ENCODE results near the gene S100B.

S100B gene

DNA sequence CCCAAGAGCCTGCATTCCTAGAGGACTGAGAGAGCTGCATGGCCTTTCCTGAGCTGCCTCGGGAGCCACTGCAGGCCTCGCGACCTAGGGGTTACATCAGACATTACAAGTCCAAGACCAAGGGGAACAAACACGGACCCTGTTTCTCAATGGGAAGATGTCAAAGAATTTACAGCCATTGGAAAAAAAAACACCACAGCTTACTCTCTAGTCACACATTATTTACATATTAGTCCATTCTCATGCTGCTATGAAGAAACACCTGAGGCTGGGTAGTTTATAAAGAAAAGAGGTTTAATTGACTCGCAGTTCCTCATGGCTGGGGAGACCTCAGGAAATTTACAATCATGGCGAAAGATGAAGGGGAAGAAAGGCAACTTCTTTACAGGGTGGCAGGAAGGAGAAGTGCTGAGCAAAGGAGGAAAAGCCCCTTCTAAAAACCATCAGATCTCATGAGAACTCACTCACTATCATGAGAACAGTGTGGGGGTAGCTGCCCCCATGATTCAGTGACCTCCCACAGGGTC, 22.2 kb upstream of the S100B start:
- FAIRE-seq, result no peak

DNA sequence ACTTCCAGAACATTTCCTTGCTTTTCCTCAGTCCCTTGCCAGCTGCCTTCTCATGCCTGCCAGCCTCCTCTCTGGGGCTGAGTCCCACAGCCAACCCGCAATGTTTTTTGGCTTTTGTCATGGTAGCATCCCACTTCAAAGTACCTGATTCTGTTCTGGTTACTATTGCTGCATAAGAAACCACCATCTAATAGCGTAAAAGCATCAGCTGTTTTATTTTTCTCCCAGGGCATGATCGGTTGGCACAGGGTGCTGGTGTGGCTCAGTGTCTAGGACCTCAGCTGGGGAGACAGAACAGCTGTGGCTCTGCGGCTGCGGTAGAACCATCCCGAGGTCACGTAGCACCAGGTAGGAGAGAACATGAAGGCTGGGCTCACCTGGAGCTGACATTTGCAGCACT, 21.7 kb upstream of the S100B start:
- FAIRE-seq, result no peak

- no peak for FAIRE-seq
These were observed 20.9 kb upstream of the S100B start for GRCh38 chr21:46625759-46626158.

GRCh38 chr21:46624050-46624449, 19.2 kb upstream of the S100B start:
- FAIRE-seq, result no peak

DNA sequence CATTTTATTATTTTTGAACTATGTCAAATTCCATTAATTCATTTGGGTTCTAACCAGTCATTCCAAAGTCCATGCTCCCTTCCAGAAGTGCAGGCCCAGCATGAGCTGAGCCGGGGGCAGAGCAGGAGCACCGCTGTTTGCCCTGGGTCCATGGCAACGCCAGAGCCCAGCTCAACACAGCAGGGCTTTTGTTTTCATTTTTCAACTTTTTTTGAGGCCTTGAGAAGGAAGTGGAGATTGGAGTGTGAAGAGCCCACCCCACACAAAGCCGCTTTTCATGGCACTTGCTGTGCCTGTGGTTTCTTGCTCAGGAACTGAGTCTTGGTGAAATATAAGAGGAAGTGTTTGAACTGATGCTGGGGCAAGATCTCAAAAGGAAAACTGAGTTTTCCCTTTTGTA, 17.3 kb upstream of the S100B start:
- no peak for FAIRE-seq

DNA sequence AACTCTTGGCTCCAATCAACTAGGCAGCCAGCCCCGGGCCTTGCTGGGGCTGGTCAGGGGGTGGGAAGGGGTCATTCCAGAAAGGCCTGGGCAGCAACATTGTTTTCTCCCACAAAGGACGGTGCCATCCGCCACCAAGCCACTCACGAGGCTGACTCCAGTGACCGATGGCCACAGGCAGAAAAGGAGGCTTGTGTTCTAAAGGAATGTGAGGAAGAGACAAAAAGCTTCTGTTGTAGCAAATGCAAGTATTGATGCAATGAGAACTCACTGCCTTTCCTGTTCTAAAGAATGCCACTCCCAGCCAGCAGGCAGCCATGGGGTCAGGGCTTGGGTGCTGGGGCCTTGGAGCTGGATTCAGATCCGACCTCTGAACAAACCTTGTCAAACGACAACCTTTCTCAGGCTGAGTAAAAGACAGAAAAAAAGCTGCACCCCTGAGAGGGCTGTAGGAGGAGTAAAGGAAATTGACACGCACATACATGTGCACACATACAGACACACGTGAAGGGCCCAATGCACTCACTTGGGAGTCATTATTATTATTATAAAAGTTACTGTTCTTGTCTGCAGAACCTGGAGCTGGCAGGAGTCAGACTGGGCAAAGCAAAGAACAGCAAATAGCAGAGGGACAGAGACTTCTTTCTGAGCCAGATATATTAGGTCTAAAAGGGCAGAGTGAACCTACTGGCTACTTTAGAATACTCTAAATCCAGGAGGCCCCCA, 16.7 kb upstream of the S100B start:
- no peak for FAIRE-seq

DNA sequence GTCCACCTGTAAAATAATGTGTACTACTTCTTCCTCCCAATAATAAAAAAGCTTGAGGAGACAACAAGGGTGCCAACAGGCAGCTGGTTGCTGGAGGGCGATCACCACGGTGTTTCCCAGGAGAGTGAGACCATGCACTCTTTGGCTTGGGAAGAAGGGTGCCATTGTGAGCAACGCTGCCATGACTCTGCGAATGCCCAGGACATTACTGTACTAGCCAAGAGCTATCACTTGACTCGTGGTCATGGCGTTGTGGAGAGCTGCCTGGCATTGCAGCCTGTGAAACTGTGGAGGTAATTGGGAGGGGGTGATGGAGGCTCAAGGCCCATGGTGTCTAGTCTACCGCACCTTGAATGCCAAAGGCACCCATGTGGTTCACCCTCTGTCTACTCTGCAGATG, 16.0 kb upstream of the S100B start:
- no peak for FAIRE-seq

DNA sequence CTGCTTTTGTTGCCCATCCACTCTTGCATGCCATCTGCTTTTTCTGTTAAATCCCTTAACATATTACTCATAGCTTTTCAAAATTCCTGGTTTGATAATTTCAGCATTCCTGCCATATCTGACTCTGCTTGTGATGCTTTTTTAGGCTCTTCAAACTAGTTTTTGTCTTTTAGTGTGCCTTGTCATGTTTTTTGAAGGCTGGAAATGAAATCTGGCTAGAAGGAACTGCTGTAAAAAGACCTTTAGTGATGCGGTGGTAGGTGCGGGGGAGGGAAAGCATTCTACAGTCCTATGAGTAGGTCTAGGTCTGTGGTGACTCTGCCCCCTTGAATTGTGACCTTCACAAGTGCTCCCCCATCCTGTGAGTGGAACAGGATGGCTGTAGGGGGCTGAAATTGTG, 15.0 kb upstream of the S100B start:
- FAIRE-seq, result no peak

DNA sequence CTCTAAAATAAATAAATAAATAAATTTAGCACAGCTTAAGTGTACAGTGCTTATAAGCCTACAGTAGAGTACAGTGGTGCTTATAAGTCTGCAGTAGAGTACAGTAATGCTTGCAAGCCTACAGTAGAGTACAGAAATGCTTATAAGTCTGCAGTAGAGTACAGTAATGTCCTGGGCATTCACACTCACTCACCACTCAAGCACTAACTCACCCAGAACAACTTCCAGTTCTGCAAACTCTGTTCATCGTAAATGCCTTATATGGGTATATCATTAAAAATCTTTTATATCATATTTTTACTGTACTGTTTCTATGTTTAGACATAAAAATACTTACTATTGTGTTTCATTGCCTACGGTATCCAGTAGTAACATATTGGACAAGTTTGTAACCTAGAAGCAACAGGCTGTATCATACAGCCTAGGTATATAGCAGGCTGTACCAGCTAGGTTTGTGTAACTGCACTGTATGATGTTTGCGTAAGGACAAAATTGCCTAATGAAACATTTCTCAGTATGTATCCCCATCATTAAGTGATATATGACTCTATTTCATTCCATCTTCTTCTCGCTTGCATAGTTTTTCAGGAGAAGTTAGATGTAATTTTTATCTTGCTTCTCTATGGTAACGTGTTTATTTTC, 14.0 kb upstream of the S100B start:
- FAIRE-seq, result no peak

GRCh38 chr21:46617267-46618051, 12.6 kb upstream of the S100B start:
- FAIRE-seq, result no peak

DNA sequence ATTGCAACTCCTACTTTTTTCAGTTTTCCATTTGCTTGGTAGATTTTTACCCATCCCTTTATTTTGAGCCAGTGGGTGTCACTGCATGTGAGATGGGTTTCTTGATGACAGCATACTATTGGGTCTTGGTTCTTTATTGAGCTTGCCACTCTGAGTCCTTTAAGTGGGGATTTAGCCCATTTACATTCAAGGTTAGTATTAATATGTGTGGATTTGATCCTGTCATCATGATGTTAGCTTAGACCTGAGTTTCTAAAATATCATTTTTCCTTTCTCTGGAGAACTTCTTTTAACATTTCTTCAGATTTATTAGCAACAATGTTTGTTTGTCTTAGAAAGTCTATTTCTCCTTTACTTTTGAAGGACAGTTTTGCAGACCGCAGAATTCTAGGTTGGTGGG, 11.8 kb upstream of the S100B start:
- FAIRE-seq, result no peak

- FAIRE-seq, result no peak
These were observed 11.2 kb upstream of the S100B start for GRCh38 chr21:46616050-46616449.

GRCh38 chr21:46613391-46613790, 8.5 kb upstream of the S100B start:
- no peak for FAIRE-seq

DNA sequence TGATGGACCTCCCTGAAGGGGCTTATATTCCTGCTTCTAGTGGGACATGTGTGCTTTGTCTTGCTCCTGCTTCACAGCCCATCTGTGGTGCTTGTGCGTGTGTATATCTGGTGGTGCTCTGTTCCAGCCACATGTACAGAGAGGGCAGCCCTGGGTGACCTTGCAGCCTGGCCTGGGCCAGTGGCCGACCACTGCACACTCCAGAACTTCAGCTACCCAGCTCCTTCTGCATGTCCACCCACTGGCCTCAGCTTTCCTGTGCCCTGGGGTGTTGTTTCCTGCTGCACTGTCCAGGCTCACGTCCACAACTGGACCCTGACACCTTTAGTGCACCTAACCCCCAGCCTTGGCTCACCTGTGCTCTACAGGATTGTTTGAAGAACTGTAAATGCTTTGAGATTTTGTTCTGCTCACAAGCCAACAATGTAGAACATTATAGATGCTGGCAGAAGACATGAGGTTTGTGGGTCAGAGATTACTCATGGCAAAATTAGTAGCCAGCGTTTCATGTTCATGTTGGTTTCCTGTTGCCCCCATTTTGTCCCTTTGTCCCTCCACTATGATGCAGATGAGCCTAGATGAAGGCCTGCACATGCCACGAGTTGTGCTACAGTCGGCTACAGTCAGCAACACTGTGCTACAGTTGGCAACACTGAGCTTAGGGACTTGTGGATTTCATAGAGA, 5.3 kb upstream of the S100B start:
- FAIRE-seq, result no peak

- no peak for FAIRE-seq
These were observed 3.8 kb upstream of the S100B start for GRCh38 chr21:46608672-46609111.

GRCh38 chr21:46607636-46608035, 2.8 kb upstream of the S100B start:
- no peak for FAIRE-seq

GRCh38 chr21:46606427-46606813, 1.5 kb upstream of the S100B start:
- no peak for FAIRE-seq

GRCh38 chr21:46605767-46606426, 1.0 kb upstream of the S100B start:
- FAIRE-seq, result no peak

DNA sequence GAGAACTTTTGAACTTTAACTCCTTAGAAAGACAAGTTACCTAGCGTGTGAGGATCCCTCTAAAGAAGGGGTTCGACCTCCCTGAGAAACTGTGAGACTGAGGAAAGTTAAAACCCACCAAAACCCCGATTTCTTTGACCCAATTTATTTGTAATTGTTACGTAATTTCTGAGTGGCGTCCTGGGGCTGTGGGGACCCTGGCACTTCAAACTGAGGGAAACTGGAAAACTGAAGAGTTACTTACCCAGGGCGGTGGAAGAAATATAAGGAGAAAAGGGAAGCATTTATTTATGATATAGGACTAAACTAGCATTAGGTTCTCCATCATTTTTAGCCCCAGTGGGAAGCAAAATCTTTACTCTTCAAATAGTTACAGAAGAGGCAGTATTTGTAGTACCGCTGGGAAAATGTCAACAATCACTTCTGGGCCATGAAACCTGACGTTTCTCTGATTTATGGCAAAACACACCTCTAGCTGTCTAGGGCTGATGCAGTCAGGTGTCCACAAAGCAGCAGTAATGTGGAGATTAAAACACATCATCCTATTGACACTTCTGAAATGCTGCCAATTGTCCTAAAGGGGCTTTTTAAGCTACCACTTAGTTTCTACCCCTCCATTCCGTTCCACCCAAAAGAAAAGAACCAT, 430 bp downstream of the S100B start:
- FAIRE-seq, result no peak

- no peak for FAIRE-seq
These were observed 1.7 kb downstream of the S100B start for GRCh38 chr21:46603228-46603627.

DNA sequence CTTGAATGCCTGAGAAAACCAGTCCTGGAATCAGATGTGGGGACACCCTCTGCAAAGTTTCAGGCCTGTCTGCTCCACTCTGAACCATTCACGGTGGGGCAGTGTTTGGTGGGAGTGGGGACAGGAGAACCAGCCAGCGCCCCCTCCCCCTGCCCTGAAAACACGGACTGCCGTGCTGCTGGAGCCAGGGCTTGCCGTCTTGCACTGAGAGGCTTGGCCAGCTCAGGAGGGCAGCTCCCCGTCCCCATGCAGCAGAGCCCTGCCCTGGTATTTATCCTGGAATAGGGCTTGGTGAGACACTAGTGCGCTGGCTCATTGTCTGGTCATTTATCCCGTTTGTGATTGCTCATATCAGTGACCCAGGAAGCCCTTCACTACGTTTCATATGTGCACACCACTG, 3.9 kb downstream of the S100B start:
- FAIRE-seq, result no peak

- no peak for FAIRE-seq
These were observed 4.6 kb downstream of the S100B start for GRCh38 chr21:46600305-46600704.

Data from endometrium (tissue), 2 donors.